NCI-H1048 (cell line): ENCODE data around the gene NUTF2.
"Not testable (repeated sequence)": the region's sequence is repeated elsewhere in the genome, so short reads cannot be mapped to it uniquely, and the experiment has no call there.

Experiments used
- DNase-seq: peaks from one replicate; lab custom pipeline; 2025; lab: John Stamatoyannopoulos, UW

The NUTF2 gene

DNA sequence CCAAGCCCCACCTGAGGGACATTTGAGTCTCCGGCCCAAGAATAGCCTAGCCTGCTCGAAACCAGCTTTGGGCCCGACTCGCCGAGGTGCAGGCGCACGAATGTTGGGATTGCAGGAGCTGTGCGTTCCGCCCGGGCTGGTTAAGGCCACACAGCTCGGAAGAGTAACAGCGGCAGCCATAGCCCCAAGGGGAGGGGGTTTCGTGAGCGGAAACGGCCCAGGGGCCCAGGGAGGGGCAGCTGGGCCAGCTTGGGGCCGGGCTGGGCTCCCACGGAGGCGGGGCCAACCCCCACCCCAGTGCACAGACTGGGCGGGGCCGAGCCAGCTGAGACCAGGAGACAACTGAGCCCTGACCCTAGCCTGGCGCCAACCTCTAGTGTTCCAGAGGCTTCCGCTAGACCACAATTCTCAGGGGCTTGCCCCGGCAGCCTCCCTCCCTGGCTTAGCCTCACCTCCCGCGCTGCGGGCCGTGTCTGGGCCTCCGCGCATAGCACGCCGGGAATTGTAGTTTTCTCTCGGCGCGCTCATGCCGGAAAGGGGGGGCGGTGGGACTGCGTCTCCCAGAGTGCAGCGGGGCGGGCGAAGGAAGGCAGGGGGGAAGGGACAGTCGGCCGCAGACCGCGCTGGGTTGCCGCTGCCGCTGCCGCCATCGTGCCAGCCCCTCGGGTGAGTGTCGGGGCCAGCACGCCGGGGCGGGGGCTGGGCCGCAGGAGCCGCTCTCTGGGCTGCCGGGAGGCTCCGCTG lies at the start of gene NUTF2:
NUTF2 (plus strand) TSS at position 614 of the 744 bp plus-strand sequence. CDS start 18,198 bp downstream, outside the sequence.
- DNase-seq: peak; percentile 70

DNA sequence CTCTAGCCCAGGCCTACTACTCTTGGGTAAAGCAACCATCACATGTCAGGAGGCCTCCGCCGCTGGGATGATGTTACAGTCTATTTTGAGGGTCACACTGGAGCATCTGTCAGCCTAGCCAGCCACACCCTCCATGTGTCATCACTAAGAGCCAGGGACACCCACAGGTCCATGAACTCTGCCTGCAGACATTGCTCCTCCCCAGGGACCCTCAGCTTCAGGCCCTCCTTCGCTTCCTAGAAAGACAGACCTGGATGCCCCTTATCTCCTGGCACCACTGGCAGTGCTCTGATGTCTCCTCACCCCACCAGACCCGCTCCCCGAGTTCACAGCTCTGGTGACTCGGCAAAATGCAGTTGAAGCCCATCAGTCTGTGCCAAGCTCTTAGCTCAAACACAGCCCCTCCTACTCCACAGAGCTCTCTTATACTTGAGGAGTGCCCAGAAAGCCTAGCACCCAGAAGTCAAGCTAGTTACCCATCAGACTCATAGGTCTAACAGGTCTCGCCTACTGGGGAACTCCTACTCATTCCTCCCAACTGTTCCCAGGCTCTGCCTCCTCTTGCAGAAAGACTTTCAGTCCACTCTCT lies 46.3 kb upstream of the NUTF2 start:
- DNase-seq: no peak

DNA sequence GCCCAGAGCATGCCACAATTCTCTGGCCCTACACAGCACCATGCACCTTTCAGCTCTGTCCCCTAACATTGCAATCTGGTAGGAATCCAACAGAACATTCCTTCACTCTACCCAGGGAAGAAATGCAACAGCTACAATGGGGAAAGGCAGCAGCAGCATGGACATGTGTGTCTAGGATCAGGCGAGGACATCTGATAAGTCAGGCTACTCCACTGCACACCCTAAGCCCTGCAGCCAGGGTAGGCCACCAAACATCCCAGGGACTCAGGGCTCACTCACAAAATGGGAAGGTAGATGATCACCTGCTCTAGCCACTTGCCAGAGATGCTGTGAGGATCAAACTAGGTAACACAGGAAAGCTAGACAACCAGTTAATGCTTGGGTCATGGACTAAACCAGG lies 45.5 kb upstream of the NUTF2 start:
- no peak for DNase-seq

DNA sequence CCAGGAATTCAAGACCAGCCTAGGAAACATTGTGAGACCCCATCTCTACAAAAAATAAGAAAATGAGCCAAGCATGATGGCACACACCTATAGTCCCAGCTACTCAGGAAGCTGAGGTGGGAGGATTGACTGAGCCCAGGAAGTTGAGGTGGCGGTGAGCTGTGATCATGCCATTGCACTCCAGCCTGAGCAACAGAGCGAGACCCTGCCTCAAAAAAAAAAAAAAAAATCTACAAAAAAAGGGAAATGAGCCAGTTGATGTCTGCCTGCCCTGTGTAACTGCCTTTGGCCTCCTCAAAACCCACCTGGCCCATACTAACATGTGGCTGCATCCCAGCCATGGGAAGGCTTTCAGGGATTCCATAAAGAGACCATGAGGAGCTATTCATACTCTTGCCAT lies 44.9 kb upstream of the NUTF2 start:
- no peak for DNase-seq

DNA sequence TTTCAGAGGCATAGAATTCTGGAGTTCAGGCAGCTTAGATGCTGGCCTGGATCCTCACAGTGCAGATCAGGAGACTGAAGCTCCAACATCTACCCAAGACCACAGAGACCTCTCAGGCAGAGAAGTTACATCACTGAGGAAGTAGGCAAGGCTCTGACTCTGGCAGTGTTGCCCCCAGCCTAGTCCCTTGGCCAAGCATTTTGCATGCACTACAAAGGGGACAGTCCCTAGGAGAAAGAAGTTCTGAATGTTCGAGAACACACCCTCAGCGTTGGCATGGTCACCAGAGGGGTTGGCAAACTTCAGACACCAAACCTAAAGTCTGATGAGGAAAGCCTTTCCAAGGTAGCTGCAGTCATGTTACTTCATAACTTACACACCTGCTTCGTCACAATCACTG lies 42.8 kb upstream of the NUTF2 start:
- DNase-seq: no peak

DNA sequence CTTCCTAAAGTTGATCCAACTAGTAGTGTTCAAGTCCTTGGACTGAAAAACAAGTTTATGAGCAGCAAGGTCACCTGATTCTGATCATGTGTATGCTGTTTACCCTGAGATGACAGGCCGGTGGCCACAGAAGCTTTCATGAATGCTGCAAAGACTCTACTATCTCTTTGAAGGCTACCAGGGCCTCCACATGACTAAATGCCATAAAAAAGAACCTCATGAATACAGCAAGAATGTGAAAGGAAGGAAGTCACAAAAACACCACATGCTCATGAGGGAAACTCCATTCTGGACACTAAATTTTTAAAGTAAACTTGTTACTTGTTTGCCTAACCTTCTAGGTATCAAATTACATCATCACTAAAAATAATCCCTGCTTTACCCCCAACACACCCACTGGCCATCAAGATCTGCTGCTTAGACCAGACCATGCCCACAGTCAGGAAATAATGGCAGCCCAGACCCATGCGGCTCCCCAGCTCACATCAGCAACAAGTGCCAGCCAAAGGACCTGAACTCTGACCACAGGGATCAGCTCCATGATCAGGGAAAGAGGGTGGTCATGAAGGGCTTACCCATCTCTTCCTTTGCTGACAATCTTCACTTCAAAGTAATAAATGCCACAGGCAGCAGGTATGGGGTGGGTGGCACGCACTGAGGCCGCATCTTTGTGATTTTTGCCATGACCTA lies 41.7 kb upstream of the NUTF2 start:
- DNase-seq: no peak

DNA sequence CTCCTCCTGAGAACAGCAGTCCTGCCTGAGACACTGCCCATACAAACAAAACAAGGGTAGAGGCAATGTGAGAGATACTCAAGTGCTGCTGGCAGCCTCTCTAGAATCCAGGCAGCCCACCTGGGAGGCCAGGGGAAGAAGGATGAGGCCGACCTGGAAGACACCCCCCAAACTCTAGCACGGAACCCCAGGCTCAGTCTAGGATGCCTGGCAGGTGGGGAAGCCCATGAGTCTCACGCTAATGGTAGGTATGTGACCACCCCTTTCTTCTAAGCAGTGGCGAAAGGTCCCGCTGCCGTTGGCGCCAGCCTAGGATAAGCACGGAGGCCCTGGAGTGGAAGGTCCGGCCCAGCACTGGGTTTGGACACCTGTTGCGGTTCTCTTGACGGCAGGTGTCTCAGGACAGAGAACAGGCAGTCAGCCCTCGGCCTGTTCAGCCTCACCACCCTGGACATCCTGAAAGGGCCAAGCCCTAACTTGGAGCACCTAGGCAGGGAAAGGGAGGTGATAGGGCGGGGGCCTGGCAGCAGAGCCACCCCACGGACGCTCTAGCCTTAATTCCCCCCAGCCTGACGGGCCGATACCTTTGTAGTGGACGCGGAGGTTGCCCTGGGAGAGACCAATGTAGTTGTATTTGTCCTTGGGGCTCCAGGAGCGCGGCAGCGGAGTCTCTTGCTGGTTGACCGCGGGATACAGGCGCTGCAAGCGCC lies 40.9 kb upstream of the NUTF2 start:
- no peak for DNase-seq

DNA sequence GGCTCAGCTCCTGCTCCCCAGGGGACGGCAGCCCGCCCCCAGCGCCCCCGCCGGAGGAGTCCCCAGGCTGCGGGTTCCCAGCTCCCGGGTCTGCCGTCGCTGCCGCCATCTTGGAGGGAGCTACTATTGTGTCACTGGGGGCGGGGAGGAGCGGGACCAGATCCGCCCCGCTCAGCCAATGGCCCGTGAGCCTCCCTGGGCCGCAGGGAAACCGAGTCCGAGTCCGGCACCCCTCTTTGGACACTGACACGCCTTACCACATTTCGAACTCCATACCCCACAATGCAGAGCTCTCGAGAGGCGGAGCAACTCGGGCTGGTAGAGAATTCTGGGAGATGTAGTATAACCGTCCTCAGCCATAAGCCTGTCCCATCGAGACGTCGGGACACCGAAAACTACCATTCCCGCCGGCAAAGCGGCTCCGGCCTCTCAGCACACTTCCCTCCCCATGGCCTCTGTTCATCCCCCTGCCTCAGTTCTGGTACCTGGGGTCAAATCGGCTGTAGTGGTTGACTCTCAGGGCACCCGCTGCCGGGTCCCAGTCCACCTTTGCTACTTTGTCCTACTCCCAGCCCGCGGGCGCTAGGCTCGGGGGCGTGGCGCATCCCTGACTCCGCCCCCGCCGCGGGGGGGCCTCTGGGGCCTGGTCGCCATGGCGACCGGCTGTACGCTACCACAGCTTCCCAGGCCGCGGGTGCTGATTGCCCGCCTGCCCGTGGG lies 40.1 kb upstream of the NUTF2 start, which contains the start of the genes RANBP10 and TSNAXIP1:
RANBP10 (minus strand) TSS at position 133 of the 720 bp plus-strand sequence; CDS start at position 109, 24 bp downstream.
TSNAXIP1 (plus strand) TSS at position 462 of the 720 bp plus-strand sequence. CDS start 261 bp downstream, outside the sequence.
- DNase-seq: peak; percentile 77

DNA sequence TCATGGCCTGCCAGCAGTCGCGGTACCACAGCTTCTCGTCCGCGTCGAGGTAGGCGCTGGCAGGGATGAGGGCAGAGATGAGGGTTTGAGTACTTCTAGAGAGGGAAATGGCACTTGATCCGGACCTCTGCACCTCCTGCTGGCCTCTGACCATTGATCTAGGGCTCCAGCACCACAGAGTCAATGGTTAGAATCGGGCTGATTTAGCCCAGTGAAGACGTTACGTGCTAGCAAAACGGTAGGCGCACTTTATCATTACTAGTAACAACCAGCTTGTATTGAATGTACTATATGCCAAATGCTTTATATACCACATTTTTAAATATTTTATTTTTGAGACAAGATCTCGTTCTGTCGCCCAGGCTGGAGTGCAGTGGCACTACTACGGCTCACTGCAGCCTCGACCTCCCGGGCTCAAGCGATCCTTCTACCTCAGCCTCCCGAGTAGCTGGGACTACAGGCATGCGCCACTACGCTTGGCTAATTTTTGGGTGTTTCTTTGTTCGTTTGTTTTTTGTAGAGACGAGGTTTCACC lies 39.5 kb upstream of the NUTF2 start:
- no peak for DNase-seq

DNA sequence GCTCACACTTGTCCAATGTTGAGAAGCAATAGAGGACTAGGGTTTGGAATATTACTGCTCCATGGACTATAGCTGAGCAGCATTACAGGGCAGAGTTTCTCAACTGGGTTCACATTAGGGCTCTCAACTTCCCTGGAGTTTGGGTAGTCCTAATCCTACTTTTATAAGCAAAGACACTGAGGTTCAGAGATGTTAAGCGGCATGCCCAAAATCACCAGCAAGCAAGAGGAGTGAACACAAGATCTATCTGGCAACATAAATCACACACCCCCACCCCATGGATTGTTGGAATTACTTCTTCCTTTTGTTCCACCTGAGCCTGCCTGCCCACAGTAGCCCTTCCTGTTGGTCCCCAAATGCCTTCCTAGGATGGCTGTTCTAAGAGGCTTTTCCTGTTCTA lies 34.8 kb upstream of the NUTF2 start:
- no peak for DNase-seq

DNA sequence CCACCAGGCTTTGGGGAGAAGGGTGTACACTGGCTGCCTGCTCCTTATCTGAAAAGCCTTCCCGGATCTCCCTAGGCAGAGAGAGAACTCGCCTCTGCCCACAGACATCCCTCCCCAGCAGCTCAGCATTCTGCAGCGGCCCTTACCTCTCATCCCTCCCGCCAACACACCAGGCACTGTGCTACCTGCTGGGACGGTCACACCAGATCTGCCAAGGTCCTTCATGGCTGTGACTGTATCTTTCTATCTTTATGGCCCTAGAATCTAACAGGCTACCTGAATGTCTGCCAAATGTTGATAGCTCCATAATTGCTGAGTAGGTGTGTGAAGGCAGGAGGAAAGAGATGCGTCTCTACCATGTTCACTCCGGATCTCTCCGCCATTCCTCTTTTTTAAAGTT lies 32.2 kb upstream of the NUTF2 start:
- DNase-seq: no peak

DNA sequence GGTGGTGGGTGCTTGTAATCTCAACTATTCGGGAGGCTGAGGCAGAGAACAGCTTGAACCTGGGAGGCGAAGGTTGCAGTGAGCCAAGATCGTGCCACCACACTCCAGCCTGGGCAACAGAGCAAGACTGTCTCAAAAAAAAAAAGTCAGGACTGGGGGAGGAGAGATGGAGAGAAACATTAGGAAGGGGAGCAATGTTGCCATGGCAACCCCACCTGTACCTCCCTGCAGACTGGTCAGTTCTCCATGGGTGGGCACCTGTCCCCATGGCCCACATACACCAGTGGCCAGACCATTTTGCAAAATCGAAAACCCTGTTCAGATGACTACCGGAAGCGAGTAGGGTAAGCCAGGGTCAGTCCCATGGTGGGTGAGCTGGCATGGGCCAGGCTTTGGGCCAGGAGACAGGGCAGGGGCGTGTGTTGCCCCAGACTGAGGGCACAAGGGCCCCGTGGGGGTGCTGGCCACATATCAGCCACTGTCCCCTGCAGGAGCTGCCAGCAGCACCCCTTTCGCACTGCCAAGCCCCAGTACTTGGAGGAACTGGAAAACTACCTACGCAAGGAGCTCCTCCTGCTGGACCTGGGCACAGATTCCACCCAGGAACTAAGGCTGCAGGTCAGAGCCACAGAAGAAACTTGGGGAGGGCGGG lies 26.0 kb upstream of the NUTF2 start:
- DNase-seq: no peak

DNA sequence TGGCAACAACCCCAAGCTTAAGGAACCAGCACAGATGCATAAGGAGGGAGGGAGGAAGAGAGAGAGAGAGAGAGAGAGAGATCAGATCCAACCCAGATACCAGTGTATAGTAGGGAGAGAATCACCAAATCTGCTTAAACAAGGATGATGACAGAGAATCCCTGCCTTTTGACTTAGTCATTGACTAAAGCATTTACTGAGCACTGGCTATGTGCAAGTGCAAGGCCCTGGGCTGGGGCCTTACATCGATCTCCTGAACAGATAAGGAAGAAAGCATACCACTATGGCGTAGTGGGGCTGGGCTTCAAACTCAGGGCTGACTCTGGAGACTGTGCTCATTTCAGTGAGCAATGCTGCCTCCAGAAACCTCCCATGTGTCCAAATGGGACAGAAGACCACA lies 24.2 kb upstream of the NUTF2 start:
- DNase-seq: no peak

DNA sequence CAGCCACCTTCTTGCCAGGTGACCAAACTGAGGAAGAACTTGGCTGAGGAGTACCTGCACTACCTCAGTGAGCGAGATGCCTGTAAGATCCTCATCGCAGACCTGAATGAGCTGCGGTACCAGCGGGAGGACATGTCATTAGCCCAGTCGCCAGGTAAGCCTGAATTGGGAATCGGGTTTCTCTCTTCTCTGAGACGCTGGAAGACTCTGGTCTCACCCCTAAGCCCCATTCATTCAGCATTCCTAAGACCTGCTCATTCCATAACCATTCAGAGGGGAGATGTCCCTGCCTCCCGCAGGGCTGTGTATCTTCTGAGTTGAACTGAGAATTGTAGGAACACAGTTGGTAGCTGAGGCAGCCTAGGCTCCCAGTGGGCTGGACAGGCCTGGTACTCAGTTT lies 21.6 kb upstream of the NUTF2 start:
- DNase-seq: no peak

DNA sequence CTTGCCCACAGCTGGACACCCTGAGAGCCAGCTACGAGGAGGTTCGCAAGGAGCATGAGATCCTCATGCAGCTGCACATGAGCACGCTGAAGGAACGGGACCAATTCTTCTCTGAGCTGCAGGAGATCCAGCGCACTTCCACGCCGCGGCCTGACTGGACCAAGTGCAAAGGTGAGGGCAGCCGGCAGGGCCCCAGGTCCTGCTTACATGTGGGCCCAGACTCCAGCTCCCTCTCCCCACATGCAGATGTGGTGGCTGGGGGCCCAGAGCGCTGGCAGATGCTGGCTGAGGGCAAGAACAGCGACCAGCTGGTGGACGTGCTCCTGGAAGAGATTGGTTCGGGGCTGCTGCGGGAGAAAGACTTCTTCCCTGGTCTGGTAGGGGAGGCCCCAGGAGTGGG lies 20.8 kb upstream of the NUTF2 start:
- DNase-seq: no peak

DNA sequence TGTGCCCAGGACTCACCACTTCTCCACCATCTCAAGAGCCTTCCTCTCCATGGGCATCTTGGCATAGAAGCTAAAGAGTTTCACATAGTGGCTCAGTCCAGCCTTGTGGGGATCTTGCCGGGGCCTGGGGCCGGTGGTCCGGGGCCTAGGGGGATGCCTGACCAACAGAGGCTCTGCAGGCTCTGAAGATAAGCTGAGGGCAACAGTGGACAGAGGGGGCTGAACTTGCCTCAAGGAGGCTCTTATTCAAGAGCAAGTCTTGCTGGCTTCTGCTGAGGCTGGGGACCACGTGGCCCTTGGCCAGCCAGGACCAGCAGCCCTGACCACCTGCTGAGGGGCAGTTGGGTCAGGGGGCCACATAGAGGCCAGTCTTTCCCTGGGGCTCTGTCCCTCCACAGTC lies 18.1 kb upstream of the NUTF2 start:
- no peak for DNase-seq

DNA sequence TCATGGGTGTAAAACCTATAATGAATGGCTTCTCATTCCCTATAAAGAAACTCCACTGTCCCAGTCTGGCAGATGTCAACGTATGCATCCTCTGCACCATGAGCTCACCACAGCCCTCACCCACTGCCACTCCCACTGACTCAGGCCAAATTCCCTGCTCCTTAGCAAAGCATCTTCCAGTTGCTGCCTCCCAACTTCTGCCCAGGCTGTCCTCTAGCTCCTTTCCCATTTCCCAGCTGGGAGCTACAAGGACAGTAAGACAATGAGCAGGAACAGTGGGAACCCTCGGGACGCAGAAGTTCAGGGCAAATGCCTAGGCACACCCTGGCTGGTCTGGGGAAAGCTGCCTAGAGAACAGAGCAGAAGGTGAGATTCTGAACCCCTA lies 13.7 kb upstream of the NUTF2 start:
- DNase-seq: no peak

DNA sequence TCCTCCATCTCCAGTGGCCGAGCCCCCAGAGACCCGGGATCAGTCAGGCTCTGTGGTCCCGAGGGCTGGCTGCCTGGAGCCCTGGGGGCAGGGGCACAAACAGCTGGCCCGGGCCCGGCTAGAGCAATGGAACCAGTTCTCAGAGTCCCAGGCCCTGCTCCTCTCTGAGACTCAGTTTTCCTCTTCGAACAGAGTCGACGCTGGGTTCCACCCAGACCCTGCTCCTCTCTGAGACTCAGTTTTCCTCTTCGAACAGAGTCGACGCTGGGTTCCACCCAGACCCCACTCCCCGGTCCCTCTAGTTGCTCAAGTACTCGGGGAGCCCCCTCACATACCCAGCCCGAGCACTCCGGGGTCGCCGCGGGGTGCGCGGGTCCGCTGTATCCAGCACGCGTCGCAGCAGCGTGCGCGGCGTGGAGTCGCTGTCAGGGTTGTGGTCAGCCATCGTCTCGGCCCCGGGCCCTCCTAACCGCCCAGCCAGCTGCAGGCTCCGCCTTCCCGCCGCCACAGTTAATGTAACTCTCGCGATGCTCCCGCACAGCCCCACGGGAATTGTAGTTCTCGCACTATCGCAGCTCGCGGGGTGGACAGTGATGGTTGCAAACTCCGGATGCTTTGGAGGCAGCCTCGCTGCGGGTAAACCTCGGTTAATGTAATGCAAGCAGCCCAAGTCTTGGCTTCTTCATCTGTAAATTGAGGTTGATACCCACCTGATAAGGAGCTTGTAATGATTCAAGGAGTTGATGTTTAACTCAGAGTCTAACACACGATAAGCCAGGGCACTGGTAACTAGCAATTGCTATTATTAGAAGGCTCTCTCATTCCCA lies 13.1 kb upstream of the NUTF2 start:
- peak; percentile 62 for DNase-seq

DNA sequence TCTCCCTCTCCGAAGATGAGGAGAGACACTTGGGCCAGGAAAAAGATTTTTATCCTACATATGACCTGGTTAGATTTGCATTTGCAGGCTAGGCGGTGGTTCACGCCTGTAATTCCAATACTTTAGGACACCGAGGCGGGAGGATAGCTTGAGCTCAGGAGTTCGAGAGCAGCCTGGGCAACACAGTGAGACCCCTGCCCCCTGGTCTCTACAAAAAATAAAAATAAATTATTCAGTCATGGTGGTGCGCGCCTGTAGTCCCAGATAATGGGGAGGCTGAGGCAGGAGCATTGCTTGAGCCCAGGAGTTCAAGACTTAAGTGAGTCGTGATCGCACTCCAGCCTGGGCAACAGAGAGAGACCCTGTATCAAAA lies 12.5 kb upstream of the NUTF2 start:
- no peak for DNase-seq

DNA sequence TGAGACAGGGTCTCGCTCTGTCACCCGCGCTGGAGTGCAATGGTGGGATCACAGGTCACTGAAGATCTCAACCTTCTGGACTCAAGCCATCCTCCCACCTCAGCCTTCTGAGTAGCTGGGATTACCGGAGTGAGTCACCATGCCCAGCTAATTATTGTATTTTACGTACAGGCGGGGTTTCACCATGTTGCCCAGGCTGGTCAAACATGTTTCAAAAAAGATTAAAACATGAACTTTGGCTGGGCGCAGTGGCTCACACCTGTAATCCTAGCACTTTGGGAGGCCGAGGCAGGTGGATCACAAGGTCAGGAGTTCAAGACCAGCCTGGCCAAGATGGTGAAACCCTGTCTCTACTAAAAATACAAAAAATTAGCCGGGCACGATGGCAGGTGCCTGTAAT lies 9.5 kb upstream of the NUTF2 start:
- DNase-seq: not testable (repeated sequence)
